PC-3 (cell line): ENCODE measurements around the gene PAX7. TPM values are rescaled to one million over a fixed set of nuclear protein-coding genes. Genes with fewer than 3 reads are reported as not detected.

Source experiments
- ATAC-seq: fragments of 200-7000 bp; cut with Tn5 transposase; 2 replicates; pipeline ENCODE4 v1.9.1; 2020; ENCODE audit warnings: mild to moderate bottlenecking, moderate library complexity
- BruUV-seq: library from RNA; stranded (reverse); fragments of 400-500 nt; replicated peaks from 2 replicates; lab custom pipeline; 2021; lab: Mats Ljungman, UMichigan
- CTCF ChIA-PET: fragments of 300-600 bp; sonication (Branson Sonifier 250); formaldehyde crosslinking; loops from one replicate; lab custom pipeline; 2022; ENCODE audit warnings: antibody characterized with exemption; lab: Charles Lee
- POLR2A ChIA-PET: fragments of 300-600 bp; sonication (Branson Sonifier 250); formaldehyde crosslinking; loops from one replicate; lab custom pipeline; 2022; ENCODE audit warnings: antibody characterized with exemption; ENCODE audit not compliant: unreplicated experiment; lab: Charles Lee
- DNase-seq: peaks from one replicate; pipeline ENCODE4 v3.0.0-alpha.2; 2015
- H2AFZ ChIP-seq: fragments of 300-600 bp; sonication (generic); 2 replicates; pipeline ENCODE4 v1.6.0; 2016; ENCODE audit warnings: antibody characterized with exemption, low read length
- H3F3A ChIP-seq: fragments of 300-600 bp; sonication (generic); one replicate; pipeline ENCODE4 v1.6.0; 2017; ENCODE audit warnings: antibody characterized with exemption, low read length, control low read depth, mild to moderate bottlenecking; ENCODE audit not compliant: unreplicated experiment
- H3K27ac ChIP-seq: fragments of 300-600 bp; sonication (generic); 2 replicates; pipeline ENCODE4 v1.5.1; 2016; ENCODE audit warnings: mild to moderate bottlenecking, low read length
- H3K27me3 ChIP-seq: fragments of 300-600 bp; sonication (generic); 2 replicates; pipeline ENCODE4 v1.6.1; 2016; ENCODE audit warnings: low read length, mixed read lengths
- H3K36me3 ChIP-seq: fragments of 300-600 bp; sonication (generic); 2 replicates; pipeline ENCODE4 v1.6.1; 2016; ENCODE audit warnings: low read depth, mixed run types, low read length, mixed read lengths
- H3K4me1 ChIP-seq: fragments of 300-600 bp; sonication (generic); 2 replicates; pipeline ENCODE4 v1.5.1; 2016; ENCODE audit warnings: low read length; ENCODE audit not compliant: insufficient read depth
- H3K4me2 ChIP-seq: fragments of 300-600 bp; sonication (generic); 2 replicates; pipeline ENCODE4 v1.6.0; 2016; ENCODE audit warnings: low read length
- H3K4me3 ChIP-seq: fragments of 300-600 bp; sonication (generic); 2 replicates; pipeline ENCODE4 v1.5.1; 2016; ENCODE audit warnings: mild to moderate bottlenecking, low read length, mixed read lengths
- H3K79me2 ChIP-seq: fragments of 300-600 bp; sonication (generic); 2 replicates; pipeline ENCODE4 v1.6.1; 2017; ENCODE audit warnings: low read length, mixed read lengths
- H3K9ac ChIP-seq: fragments of 300-600 bp; sonication (generic); 2 replicates; pipeline ENCODE4 v1.6.0; 2016; ENCODE audit warnings: mild to moderate bottlenecking, low read length
- H3K9me2 ChIP-seq: fragments of 300-600 bp; sonication (generic); replicated peaks from 2 replicates; pipeline ENCODE4 v1.6.1; 2016; ENCODE audit warnings: mixed run types, low read length, mixed read lengths
- H3K9me3 ChIP-seq: fragments of 300-600 bp; sonication (generic); 2 replicates; pipeline ENCODE4 v1.6.1; 2016; ENCODE audit warnings: low read length, mixed read lengths
- H4K20me1 ChIP-seq: fragments of 300-600 bp; sonication (generic); 2 replicates; pipeline ENCODE4 v1.6.1; 2016; ENCODE audit warnings: low read length, mixed read lengths
- CTCF ChIP-seq: fragments of 300-600 bp; sonication (generic); conservative IDR thresholded peaks from 2 replicates; pipeline ENCODE4 v1.5.1; 2017; ENCODE audit warnings: antibody characterized with exemption, low read depth, mild to moderate bottlenecking, low read length
- EZH2 ChIP-seq: fragments of 300-600 bp; sonication (generic); IDR thresholded peaks from one replicate; pipeline ENCODE4 v1.6.1; 2017; ENCODE audit warnings: antibody characterized with exemption, mild to moderate bottlenecking, low read length; ENCODE audit not compliant: unreplicated experiment
- EZH2phosphoT487 ChIP-seq: fragments of 300-600 bp; sonication (generic); IDR thresholded peaks from 2 replicates; pipeline ENCODE4 v1.6.1; 2018; ENCODE audit warnings: mild to moderate bottlenecking, antibody characterized with exemption, low read length, borderline replicate concordance
- intact Hi-C: fragments of 100-400 bp; cut with micrococcal nuclease; formaldehyde crosslinking; loops from 2 replicates; pipeline ENCODE4 v1.9.0; 2023
- total RNA-seq: library from RNA; depleted of rRNA; stranded (reverse); fragments of >200 nt; gene quantifications from 2 replicates; pipeline ENCODE4 v1.2.3, GENCODE V29; 2014

PAX7 gene
- total RNA-seq, 1 experiment from 2014 or later, result not detected

GRCh38 chr1:18700530-18700929, 69.9 kb downstream of the PAX7 start:
- POLR2A ChIA-PET, result no interaction called here
- CTCF ChIA-PET, result no interaction called here
- H3K27me3 ChIP-seq, result peaks cover 48% of the 10 kb centered on the region
- H3K79me2 ChIP-seq, result no peaks in the 10 kb centered on the region
- no peak for TF ChIP-seq EZH2phosphoT487
- no peak for TF ChIP-seq EZH2
- TF ChIP-seq CTCF, result no peak
- DNase-seq (no peak), ATAC-seq (no peak)
- no peaks in the 10 kb centered on the region for H4K20me1 ChIP-seq
- no peaks in the 10 kb centered on the region for H3K36me3 ChIP-seq
- BruUV-seq, result no TSS peak
- H3K9me2 ChIP-seq, result no peaks in the 10 kb centered on the region
- no peak overlapping the region for H3K4me3 ChIP-seq
- H3K9ac ChIP-seq, result no peak overlapping the region
- H3K4me2 ChIP-seq, result no peak overlapping the region
- H3K27ac ChIP-seq, result no peak overlapping the region
- no peaks in the 10 kb centered on the region for H3K4me1 ChIP-seq
- no peaks in the 10 kb centered on the region for H3K9me3 ChIP-seq
- intact Hi-C loops, result no loop called here
- no peaks in the 10 kb centered on the region for H3F3A ChIP-seq
- H2AFZ ChIP-seq, result no peak overlapping the region

GRCh38 chr1:18701183-18701582, 70.5 kb downstream of the PAX7 start:
- Histone ChIP-seq H3K27me3 (peaks cover 50% of the 10 kb centered on the region), H4K20me1 (no peaks in the 10 kb centered on the region), H3K36me3 (no peaks in the 10 kb centered on the region), H3K27ac (no peak overlapping the region), H2AFZ (no peak overlapping the region), H3K9ac (no peak overlapping the region), H3K4me3 (no peak overlapping the region), H3F3A (no peaks in the 10 kb centered on the region), H3K4me1 (no peaks in the 10 kb centered on the region), H3K9me3 (no peaks in the 10 kb centered on the region), H3K9me2 (no peaks in the 10 kb centered on the region), H3K79me2 (no peaks in the 10 kb centered on the region), H3K4me2 (no peak overlapping the region)
- TF ChIP-seq EZH2phosphoT487, result no peak
- no peak for TF ChIP-seq EZH2
- no peak for TF ChIP-seq CTCF
- ATAC-seq, result no peak
- POLR2A ChIA-PET, result no interaction called here
- CTCF ChIA-PET, result no interaction called here
- no TSS peak for BruUV-seq
- DNase-seq, result no peak
- intact Hi-C loops, result no loop called here

GRCh38 chr1:18703041-18703621, 72.5 kb downstream of the PAX7 start:
- Histone ChIP-seq H3K9me3 (no peaks in the 10 kb centered on the region), H3K79me2 (no peaks in the 10 kb centered on the region), H3K9ac (no peak overlapping the region), H3K27ac (no peak overlapping the region), H2AFZ (no peak overlapping the region), H3K4me3 (no peak overlapping the region), H3K4me1 (no peaks in the 10 kb centered on the region), H3K4me2 (no peak overlapping the region), H4K20me1 (no peaks in the 10 kb centered on the region), H3K36me3 (no peaks in the 10 kb centered on the region), H3F3A (no peaks in the 10 kb centered on the region), H3K9me2 (no peaks in the 10 kb centered on the region), H3K27me3 (peaks cover 35% of the 10 kb centered on the region)
- ATAC-seq, result no peak
- no TSS peak for BruUV-seq
- TF ChIP-seq CTCF, result no peak
- intact Hi-C loops, result no loop called here
- no peak for DNase-seq
- ChIA-PET CTCF (no interaction called here), POLR2A (no interaction called here)
